GM18870 (cell line): ENCODE data around the gene LRRC45.
"Not testable (repeated sequence)": the region's sequence is repeated elsewhere in the genome, so short reads cannot be mapped to it uniquely, and the experiment has no call there.

ENCODE experiments used
- ATAC-seq: cut with Tn5 transposase; IDR thresholded peaks from one replicate; pipeline ENCODE4 v1.9.1; 2021; ENCODE audit warnings: moderate library complexity; ENCODE audit not compliant: unreplicated experiment

Gene LRRC45

GRCh38 chr17:82022981-82023446 is at the start of gene LRRC45:
LRRC45 (plus strand) TSS chr17:82023305; CDS start chr17:82023644, 339 bp downstream.
- ATAC-seq: peak; percentile 89

GRCh38 chr17:81973432-81973831 is 49.7 kb upstream of the LRRC45 start:
- ATAC-seq: no peak

GRCh38 chr17:81976332-81977210 is 46.5 kb upstream of the LRRC45 start:
- ATAC-seq: peak; percentile 7

GRCh38 chr17:81977211-81977808 is 45.8 kb upstream of the LRRC45 start, which contains the start of gene ASPSCR1:
ASPSCR1 (plus strand) TSS chr17:81977629; CDS start chr17:81977647, 18 bp downstream.
- ATAC-seq: peak; percentile 49

GRCh38 chr17:81978524-81979298 is 44.4 kb upstream of the LRRC45 start:
- no peak for ATAC-seq

- no peak for ATAC-seq
Measured at GRCh38 chr17:81980122-81980521, 43.0 kb upstream of the LRRC45 start.

GRCh38 chr17:81980707-81981343 is 42.3 kb upstream of the LRRC45 start:
- no peak for ATAC-seq

GRCh38 chr17:81981511-81981910 is 41.6 kb upstream of the LRRC45 start:
- ATAC-seq: not testable (repeated sequence)

GRCh38 chr17:81983011-81983638 is 40.0 kb upstream of the LRRC45 start:
- ATAC-seq: no peak

- ATAC-seq: no peak
Measured at GRCh38 chr17:81983639-81984373, 39.3 kb upstream of the LRRC45 start.

- ATAC-seq: no peak
Measured at GRCh38 chr17:81984773-81985410, 38.2 kb upstream of the LRRC45 start.

- ATAC-seq: no peak
Measured at GRCh38 chr17:81986606-81987005, 36.5 kb upstream of the LRRC45 start.

- ATAC-seq: no peak
Measured at GRCh38 chr17:81987161-81987770, 35.8 kb upstream of the LRRC45 start.

- ATAC-seq: no peak
Measured at GRCh38 chr17:81990836-81991683, 32.0 kb upstream of the LRRC45 start.

GRCh38 chr17:81991684-81992305 is 31.3 kb upstream of the LRRC45 start:
- no peak for ATAC-seq

- no peak for ATAC-seq
Measured at GRCh38 chr17:81992306-81993102, 30.6 kb upstream of the LRRC45 start.
